Loucy (cell line): ENCODE data around the gene MBD3L4.
"Not testable (repeated sequence)": the region's sequence is repeated elsewhere in the genome, so short reads cannot be mapped to it uniquely, and the experiment has no call there.

Source experiments
- H2AFZ ChIP-seq: fragments of 200-600 bp; sonication (generic); 2 replicates; pipeline ENCODE4 v1.6.0; 2016; ENCODE audit warnings: antibody characterized with exemption, mild to moderate bottlenecking, low read length, moderate library complexity
- H3F3A ChIP-seq: fragments of 200-600 bp; 2 replicates; pipeline ENCODE4 v1.6.0; 2016; ENCODE audit warnings: antibody characterized with exemption, low read depth, mild to moderate bottlenecking
- H3K27me3 ChIP-seq: fragments of 200-600 bp; sonication (generic); 2 replicates; pipeline ENCODE4 v1.6.1; 2014; ENCODE audit warnings: low read length, mild to moderate bottlenecking; ENCODE audit not compliant: insufficient read depth, poor library complexity, severe bottlenecking
- H3K36me3 ChIP-seq: fragments of 200-600 bp; sonication (generic); 2 replicates; pipeline ENCODE4 v1.6.1; 2016; ENCODE audit warnings: low read length; ENCODE audit not compliant: insufficient read depth
- H3K4me1 ChIP-seq: fragments of 200-600 bp; sonication (generic); 2 replicates; pipeline ENCODE4 v1.5.1; 2014; ENCODE audit warnings: low read length, mild to moderate bottlenecking; ENCODE audit not compliant: insufficient read depth, poor library complexity, severe bottlenecking
- H3K4me2 ChIP-seq: fragments of 200-600 bp; sonication (generic); 2 replicates; pipeline ENCODE4 v1.6.0; 2014; ENCODE audit warnings: antibody characterized with exemption, low read length, low read depth, mild to moderate bottlenecking; ENCODE audit not compliant: poor library complexity, severe bottlenecking
- H3K4me3 ChIP-seq: fragments of 200-600 bp; sonication (generic); 2 replicates; pipeline ENCODE4 v1.5.1; 2014; ENCODE audit warnings: low read length, mild to moderate bottlenecking, mixed read lengths; ENCODE audit not compliant: poor library complexity, severe bottlenecking
- H3K79me2 ChIP-seq: fragments of 200-600 bp; sonication (generic); 2 replicates; pipeline ENCODE4 v1.6.1; 2014; ENCODE audit warnings: low read length; ENCODE audit not compliant: insufficient read depth
- H3K9ac ChIP-seq: fragments of 200-600 bp; sonication (generic); 2 replicates; pipeline ENCODE4 v1.6.0; 2014; ENCODE audit warnings: mild to moderate bottlenecking, low read depth, low read length, moderate library complexity; ENCODE audit not compliant: poor library complexity, severe bottlenecking
- H3K9me2 ChIP-seq: fragments of 200-600 bp; sonication (generic); replicated peaks from 2 replicates; pipeline ENCODE4 v1.6.1; 2016; ENCODE audit warnings: low read depth, low read length, mixed read lengths
- H3K9me3 ChIP-seq: fragments of 200-600 bp; sonication (generic); 2 replicates; pipeline ENCODE4 v1.6.1; 2014; ENCODE audit warnings: mild to moderate bottlenecking, antibody characterized with exemption, low read length, low read depth; ENCODE audit not compliant: insufficient read depth
- H4K20me1 ChIP-seq: fragments of 200-600 bp; sonication (generic); 2 replicates; pipeline ENCODE4 v1.6.0; 2014; ENCODE audit warnings: antibody characterized with exemption, low read length, mild to moderate bottlenecking; ENCODE audit not compliant: insufficient read depth, poor library complexity, severe bottlenecking

The MBD3L4 gene

DNA sequence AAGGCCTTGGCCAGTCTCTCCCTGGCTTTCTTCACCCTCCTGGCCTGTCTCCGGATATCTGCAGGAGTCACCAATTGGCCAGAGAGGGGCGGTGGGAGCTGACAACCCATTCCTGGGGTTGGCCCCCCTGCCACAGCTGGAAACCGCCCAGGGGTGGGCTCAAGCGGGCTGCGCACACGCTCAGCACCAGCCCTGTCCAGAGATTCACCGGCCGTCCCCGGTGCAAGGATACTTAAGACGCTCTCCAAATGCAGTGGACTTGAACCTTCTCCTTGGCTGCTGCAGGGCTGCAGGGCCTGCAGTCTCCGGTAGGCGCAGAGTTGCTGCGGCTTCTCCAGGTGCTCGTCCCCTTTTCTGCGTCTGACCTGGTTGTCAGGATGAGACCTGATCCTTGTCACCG, 16.4 kb upstream of the MBD3L4 start:
- H3K27me3 ChIP-seq, H3F3A ChIP-seq, H2AFZ ChIP-seq, H3K9me3 ChIP-seq, H3K4me1 ChIP-seq, H3K36me3 ChIP-seq, H3K79me2 ChIP-seq, H3K9me2 ChIP-seq, H3K9ac ChIP-seq, H3K4me2 ChIP-seq, H4K20me1 ChIP-seq, H3K4me3 ChIP-seq: not testable (repeated sequence)

DNA sequence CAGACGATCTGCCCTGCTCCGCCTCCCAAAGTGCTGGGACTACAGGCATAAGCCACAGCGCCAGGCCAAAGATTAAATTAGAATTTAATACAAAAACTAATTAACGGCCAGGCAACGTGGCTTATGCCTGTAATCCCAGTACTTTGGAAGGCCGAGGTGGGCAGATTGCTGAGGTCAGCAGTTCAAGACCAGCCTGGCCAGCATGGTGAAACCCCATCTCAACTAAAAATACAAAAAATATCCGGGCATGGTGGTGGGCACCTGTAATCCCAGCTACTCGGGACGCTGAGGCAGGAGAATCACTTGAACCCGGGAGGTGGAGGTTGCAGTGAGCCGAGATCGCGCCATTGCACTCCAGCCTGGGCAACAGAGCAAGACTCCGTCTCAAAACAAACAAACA, 15.7 kb upstream of the MBD3L4 start:
- not testable (repeated sequence) for H2AFZ ChIP-seq, H3K4me3 ChIP-seq, H3K9ac ChIP-seq, H3K4me1 ChIP-seq, H3K36me3 ChIP-seq, H3K27me3 ChIP-seq, H3K4me2 ChIP-seq, H4K20me1 ChIP-seq, H3F3A ChIP-seq, H3K79me2 ChIP-seq, H3K9me2 ChIP-seq, H3K9me3 ChIP-seq

DNA sequence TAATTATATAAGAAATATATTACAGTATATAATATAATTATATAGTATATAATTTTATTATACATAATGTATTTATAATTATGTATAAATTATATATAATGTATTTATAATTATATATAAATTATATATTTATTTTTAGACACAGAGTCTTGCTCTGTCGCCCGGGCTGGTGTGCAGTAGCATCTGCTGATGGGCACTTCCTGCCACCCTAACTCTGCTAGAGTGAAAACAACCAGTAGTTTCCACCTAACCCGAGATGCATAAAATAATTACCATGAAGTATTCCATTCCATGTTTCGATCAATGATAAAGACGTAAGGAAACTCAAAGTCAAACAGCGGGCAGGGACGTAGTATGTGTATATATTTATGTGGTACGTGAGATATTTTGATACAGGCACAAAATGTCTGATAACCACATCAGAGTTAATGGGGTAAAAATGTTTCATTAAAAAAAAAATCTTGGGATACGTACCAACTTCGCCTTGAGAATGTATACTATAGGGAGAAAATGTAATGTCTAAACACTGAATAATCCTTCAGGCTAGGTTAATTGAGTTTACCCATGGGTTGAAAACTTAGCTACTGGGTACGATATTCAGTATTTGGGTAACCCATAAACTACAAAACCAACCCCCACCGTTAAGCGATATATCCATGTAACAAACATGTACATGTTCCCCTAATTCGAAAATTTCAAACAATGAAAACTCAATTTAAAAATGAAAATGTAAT, 14.8 kb upstream of the MBD3L4 start:
- H3F3A ChIP-seq, H3K4me3 ChIP-seq, H2AFZ ChIP-seq, H3K4me2 ChIP-seq, H3K9ac ChIP-seq, H3K9me3 ChIP-seq, H3K4me1 ChIP-seq, H4K20me1 ChIP-seq, H3K27me3 ChIP-seq, H3K79me2 ChIP-seq, H3K36me3 ChIP-seq, H3K9me2 ChIP-seq: not testable (repeated sequence)

DNA sequence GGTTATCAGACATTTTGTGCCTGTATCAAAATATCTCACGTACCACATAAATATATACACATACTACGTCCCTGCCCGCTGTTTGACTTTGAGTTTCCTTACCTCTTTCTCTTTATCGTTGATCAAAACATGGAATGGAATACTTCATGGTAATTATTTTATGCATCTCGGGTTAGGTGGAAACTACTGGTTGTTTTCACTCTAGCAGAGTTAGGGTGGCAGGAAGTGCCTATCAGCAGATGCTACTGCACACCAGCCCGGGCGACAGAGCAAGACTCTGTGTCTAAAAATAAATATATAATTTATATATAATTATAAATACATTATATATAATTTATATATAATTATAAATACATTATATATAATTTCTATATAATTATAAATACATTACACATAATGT, 12.9 kb upstream of the MBD3L4 start:
- H3K79me2 ChIP-seq, H3K9me2 ChIP-seq, H3K36me3 ChIP-seq, H3K4me3 ChIP-seq, H3K4me2 ChIP-seq, H3K27me3 ChIP-seq, H3F3A ChIP-seq, H2AFZ ChIP-seq, H3K9me3 ChIP-seq, H3K4me1 ChIP-seq, H3K9ac ChIP-seq, H4K20me1 ChIP-seq: not testable (repeated sequence)

DNA sequence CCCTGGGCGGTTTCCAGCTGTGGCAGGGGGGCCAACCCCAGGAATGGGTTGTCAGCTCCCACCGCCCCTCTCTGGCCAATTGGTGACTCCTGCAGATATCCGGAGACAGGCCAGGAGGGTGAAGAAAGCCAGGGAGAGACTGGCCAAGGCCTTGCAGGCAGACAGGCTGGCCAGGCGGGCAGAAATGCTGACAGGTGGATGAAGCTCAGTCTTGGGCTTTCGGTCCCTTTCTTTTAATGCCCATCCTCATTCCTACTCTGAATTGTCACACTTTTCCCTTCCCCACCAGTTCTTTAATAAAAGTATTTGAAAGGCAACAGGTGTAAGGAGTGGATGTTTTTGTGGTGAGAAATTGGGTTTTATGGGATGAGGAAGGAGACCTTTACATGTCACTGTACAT, 11.4 kb upstream of the MBD3L4 start:
- not testable (repeated sequence) for H3K4me2 ChIP-seq, H3K36me3 ChIP-seq, H3K4me1 ChIP-seq, H4K20me1 ChIP-seq, H3K9me3 ChIP-seq, H3K9me2 ChIP-seq, H3K4me3 ChIP-seq, H3K9ac ChIP-seq, H2AFZ ChIP-seq, H3K79me2 ChIP-seq, H3F3A ChIP-seq, H3K27me3 ChIP-seq

DNA sequence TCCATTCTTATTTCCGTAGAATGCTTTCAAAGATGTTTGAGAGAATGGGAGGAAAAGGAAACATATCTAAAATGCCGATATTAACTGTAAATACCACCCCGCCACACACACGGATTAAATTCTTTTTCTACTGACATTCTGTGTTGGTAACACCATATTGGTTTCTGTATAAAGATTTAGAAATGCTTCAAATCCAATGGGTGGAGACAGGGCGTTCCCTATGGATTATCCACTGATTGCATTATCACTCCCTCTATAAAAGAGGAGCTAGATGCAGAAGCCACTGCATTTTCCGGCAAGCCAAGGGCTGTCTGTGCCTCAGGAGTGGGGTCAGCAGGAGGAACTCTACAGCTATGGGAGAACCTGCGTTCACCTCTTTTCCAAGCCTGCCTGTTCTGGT, 9.0 kb upstream of the MBD3L4 start, which contains the start of gene MBD3L2:
TSS of gene MBD3L2 (plus strand) at position 301 of the 400 bp plus-strand sequence. CDS start at position 354, 53 bp downstream.
- H4K20me1 ChIP-seq, H3K4me3 ChIP-seq, H3K79me2 ChIP-seq, H3K4me1 ChIP-seq, H3K27me3 ChIP-seq, H3K9me3 ChIP-seq, H3K9ac ChIP-seq, H3K9me2 ChIP-seq, H3K36me3 ChIP-seq, H3F3A ChIP-seq, H2AFZ ChIP-seq, H3K4me2 ChIP-seq: not testable (repeated sequence)

DNA sequence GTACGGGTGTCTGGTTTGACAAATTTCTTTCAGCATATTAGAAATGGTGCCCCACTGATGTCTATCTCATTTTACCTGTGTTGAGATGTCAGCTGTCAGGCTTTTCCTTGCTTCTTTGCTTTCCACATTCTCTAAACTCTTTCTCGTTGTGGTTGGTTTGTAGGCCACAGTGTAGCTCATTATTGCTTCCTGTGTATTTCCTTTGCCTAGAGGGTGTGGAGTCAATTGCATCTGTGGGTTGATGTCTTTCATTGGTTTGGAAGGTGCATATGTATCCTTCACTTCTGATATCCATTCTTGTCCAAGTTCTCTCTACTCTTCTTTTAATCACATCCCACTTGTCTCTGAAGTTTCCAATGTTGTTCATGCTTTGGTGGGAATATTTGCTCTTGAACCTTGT, 1.6 kb upstream of the MBD3L4 start:
- H3K9me2 ChIP-seq, H3K9ac ChIP-seq, H3K9me3 ChIP-seq, H3K36me3 ChIP-seq, H3K4me3 ChIP-seq, H3K4me1 ChIP-seq, H3F3A ChIP-seq, H3K27me3 ChIP-seq, H2AFZ ChIP-seq, H3K4me2 ChIP-seq, H4K20me1 ChIP-seq, H3K79me2 ChIP-seq: not testable (repeated sequence)
